Measurements from ENCODE around the gene CARS2.
"Not testable (repeated sequence)": the region's sequence is repeated elsewhere in the genome, so short reads cannot be mapped to it uniquely, and the experiment has no call there.

CARS2 gene

DNA sequence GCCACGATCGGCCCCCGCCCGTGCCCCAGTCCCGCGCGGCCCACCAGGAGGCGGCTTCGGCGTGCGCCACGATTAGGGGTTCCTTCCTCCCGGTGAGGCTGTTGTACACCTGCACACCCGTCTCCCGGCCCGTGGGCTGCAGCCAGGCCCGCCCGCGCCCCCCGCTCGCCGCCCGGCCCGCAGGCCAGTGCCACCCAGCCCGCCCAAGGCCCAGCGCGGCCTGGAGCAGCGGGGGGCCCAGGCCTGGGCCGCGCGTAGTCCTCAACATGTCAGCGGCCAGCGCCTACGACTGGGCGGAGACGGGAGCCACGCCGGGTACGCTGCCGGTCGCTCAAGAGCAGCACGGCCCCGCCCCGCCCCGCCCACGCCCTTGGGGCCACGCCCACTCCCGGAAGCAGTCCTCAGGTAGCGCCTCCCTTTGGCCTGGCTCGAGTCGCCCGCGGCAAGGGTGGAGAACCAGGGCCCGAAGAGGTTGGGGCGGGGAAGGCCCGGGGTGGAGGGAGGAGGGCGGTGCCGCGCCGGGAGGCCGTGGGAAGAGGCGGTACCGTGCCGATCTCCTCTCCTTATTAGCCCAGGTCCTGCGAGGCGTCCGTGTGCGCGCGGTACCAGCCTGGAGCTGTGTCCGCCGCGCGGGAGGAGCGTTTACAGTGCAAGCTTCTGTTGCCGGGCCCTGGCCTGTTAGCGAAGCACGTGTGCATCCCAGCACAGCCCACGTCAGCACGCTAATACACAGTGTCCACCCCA, at the start of gene CARS2:
TSS of gene CARS2 (minus strand) at position 291 of the 744 bp plus-strand sequence. CDS start at position 268, 23 bp downstream.
- DNase-seq (ENCODE audit: low read depth in 2 of 2, low spot score in 1 of 2): peak; percentile 80 to 86

DNA sequence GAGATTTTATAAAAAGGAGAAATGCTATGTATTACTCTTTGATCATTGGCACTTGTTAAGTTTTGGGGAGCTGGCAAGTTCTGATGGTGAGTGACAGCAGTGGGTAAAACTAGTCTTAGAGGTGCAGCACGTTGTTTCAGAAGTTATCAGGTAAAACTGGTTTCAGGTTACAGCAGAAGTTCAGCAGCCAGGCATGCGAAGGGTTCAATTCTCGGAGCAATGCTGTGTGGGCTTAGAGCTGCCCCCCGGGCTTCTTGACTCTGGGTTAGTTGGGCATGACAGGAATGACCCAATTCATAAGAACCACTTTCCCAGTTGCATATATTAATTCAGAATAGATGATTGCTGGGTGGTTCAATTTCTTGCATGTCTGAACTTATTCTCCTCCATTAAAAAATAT, 42.4 kb upstream of the CARS2 start:
- no peak for DNase-seq (ENCODE audit: low read depth in 2 of 2, low spot score in 1 of 2)

GRCh38 chr13:110746438-110746837, 40.5 kb upstream of the CARS2 start:
- DNase-seq (ENCODE audit: low read depth in 2 of 2, low spot score in 1 of 2): no peak

DNA sequence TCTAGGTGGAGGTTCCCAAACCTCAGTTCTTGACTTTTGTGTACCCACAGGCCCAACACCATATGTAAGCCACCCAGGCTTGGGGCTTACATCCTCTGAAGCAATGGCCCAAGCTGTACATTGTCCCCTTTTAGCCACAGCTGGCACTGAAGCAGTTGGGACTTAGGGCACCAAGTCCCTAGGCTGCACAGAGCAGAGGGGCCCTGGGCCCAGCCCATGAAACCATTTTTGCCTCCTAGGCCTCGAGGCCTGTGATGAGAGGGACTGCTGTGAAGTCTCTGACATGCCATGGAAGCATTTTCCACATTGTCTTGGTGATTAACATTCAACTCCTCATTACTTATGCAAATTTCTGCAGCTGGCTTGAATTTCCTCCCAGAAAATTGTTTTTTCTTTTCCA, 37.8 kb upstream of the CARS2 start:
- no peak for DNase-seq (ENCODE audit: low read depth in 2 of 2, low spot score in 1 of 2)

DNA sequence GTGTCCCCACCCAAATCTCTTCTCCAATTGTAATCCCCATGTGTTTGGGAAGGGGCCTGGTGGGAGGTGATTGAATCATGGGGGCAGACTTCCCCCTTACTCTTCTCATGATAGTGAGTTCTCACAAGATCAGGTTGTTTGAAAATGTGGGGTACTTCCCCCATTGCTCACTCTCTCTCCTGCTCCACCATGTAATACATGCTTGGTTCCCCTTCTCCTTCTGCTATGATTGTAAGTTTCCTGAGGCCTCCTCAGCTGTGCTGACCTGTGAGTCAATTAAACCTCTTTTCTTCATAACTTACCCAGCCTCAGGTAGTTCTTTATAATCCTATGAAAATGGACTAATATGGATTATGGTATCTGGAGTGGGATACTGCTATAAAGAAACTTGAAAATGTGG, 31.6 kb upstream of the CARS2 start:
- DNase-seq (ENCODE audit: low read depth in 2 of 2, low spot score in 1 of 2): no peak

DNA sequence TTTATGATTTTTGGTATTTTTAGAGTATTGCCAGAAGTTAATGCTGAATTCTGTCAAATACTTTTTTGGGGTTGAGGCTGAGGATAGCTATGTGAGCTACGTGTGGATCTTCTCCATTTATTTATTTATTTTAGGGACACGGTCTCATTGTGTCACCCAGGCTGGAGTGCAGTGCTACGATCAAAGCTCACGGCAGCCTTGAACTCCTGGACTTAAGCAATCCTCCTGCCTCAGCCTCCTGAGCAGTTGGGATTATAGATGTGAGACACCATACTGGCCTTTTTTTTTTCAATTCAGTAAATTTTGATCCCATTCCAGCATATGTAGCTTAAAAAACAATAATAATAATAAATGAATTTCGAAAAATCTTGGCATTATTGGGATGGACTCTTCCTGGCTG, 28.6 kb upstream of the CARS2 start:
- no peak for DNase-seq (ENCODE audit: low read depth in 2 of 2, low spot score in 1 of 2)

DNA sequence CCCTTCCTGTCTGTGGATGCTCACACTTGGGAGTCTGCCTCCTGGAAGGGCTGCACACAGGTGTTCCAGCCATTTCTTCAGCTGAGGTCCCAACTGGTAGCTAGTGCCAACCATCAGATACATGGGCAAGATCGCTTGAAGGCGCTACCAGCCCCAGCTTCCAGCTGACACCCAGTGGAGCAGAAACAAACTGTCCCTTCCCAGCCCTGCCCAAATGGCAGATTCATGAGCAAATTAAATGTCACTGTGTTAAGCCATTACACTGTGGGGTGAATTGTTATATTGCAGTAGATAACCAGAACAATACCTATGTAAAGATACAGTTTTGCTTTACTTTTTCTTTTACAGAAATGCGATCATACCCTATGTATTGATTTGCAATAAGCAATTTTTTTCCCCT, 25.2 kb upstream of the CARS2 start:
- DNase-seq (ENCODE audit: low read depth in 2 of 2, low spot score in 1 of 2): no peak

DNA sequence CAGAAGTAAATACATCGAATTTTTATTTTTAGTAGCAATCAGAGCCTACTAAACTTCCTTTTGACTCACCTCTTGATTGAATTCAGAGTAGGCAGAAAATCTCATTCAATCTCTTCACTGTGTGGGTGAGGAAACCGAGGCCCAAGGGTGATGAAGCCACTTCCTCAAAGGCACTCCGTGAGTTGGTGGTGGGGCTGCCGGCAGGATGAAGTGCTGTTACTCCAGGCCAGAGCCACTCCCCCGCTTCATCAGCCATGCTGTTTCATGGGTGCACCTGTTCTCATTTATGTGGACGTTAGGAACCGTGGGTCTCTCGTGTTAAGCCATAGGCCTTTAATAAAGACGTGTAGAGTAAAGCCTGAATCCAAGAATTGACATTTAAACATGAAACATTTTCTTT, 20.8 kb upstream of the CARS2 start:
- peak in 1 of 2 donors; percentile 29 for DNase-seq (ENCODE audit: low read depth in 2 of 2, low spot score in 1 of 2)

DNA sequence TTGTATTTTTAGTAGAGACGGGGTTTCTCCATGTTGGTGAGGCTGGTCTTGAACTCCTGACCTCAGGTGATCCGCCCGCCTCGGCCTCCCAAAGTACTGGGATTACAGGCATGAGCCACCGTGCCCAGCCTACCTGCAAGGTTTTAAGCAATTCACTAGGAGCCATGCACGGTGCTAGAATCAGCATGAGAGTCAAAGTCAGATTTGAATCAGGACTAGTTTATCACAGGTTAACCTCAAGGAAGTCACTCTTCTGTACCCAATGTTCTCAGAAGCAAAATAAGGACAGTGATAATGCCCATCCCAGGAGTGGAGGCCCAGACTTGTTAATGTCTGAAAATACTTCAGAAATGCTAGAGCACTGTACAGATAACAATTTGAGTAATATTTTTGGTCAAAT, 20.2 kb upstream of the CARS2 start:
- DNase-seq (ENCODE audit: low read depth in 2 of 2, low spot score in 1 of 2): not testable (repeated sequence)

GRCh38 chr13:110723598-110723997, 17.7 kb upstream of the CARS2 start:
- DNase-seq (ENCODE audit: low read depth in 2 of 2, low spot score in 1 of 2): no peak

DNA sequence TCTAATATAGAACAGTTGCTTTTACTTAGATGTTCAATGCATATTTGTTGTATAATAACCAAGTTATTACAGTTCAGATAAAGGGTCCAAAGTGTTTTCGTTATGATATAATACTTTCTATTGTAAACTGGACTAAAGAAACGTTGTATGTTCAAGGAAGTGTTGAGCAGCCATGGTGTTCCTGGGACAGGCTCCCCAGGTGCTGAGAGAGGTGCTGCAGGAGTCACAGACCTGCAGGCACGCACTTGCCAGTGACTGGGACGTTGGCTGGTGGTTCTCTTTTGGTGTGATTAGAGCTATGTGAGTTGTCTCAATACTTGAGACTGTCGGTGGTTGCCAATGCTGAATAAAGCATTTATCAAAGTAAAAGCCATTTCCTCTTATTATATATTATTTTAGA, 17.1 kb upstream of the CARS2 start:
- no peak for DNase-seq (ENCODE audit: low read depth in 2 of 2, low spot score in 1 of 2)

- DNase-seq (ENCODE audit: low read depth in 2 of 2, low spot score in 1 of 2): no peak
Observed at GRCh38 chr13:110719036-110719710, 13.3 kb upstream of the CARS2 start.

DNA sequence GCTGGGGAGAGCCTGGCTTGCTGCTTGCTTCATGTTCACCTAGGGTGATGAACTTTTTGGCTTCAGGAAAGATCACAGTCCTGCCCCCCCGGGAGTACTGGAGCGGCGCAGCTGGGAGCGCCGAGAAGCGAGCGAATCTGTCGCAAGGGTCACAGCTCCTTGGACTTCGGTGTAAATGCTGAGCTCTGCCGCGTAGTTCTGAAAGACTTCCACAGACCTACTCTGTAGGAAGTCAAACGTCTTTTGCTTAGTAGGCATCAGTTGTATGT, 10.3 kb upstream of the CARS2 start:
- DNase-seq (ENCODE audit: low read depth in 2 of 2, low spot score in 1 of 2): no peak

DNA sequence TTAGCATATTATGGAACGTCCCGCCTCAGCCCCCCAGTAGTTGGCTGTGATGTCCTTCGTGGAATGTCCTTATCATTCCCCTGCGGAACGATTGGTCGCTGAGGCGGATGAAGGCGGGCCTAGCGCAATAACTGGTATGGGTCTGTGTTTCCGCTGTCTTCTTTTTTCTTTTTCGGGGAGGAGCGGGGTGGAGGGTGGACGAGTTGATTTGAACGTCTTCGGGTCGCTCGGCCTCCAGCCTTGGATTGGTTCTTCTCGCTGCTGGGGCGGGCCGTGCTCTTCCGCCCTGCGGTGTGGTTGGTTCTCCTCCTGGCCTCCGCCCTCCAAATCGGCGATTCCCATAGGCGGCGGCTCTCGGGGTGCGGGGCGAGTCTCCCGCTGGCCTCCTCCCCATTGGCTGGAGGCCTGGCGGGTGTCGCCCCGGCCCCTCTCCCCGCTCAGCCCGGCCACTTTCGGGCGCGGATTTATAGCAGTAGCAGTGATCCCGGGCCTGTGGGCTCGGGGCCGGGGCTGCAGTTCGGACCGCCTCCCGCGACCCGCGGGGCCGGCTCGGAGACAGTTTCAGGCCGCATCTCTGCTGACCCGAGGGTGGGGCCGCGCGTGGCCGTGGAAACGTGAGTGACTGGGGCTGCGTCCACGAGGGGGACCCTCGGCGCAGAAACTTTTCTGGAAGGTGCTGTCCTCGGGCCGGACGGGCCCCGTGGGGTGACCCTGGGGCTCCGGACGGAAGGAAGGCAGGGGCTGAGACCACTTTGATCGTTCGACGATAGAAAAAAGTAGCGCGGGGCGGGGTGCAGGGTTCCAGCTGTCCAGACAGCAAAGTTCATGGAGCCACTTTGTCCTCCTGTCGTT, 9.7 kb upstream of the CARS2 start:
- DNase-seq (ENCODE audit: low read depth in 2 of 2, low spot score in 1 of 2): peak; percentile 84 to 92

DNA sequence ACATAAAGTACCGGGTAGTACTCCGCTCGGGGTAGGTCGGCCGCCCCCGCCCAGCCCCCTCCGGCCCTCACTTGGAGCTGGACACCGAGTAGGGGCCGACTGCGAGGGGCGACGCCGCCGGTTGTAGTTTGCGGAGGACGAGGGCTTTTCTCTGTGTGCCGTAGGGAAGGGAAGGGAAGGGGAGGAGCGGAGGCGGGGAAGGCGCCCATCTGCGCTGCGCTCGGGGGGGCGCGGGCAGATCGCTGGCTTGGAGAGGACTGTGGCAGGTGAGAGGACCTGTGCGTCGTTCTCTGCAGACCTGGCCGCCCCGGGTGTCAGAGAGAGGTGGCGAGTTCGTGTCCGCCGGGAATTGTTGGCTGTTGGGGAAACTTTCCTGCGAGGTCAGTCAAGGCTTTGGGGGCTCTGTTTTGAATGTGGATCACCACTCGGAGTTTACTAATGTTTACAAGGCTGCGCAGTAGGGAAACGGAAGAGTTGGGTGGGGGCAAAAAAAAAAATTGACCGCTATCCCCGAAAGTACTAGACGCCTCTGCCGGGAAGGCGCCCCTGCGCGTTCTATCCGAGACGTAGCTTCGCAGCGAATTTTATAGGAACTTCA, 9.0 kb upstream of the CARS2 start:
- peak in 1 of 2 donors; percentile 19 for DNase-seq (ENCODE audit: low read depth in 2 of 2, low spot score in 1 of 2)

- DNase-seq (ENCODE audit: low read depth in 2 of 2, low spot score in 1 of 2): peak; percentile 56 to 58
Observed at GRCh38 chr13:110713981-110714796, 8.3 kb upstream of the CARS2 start.

DNA sequence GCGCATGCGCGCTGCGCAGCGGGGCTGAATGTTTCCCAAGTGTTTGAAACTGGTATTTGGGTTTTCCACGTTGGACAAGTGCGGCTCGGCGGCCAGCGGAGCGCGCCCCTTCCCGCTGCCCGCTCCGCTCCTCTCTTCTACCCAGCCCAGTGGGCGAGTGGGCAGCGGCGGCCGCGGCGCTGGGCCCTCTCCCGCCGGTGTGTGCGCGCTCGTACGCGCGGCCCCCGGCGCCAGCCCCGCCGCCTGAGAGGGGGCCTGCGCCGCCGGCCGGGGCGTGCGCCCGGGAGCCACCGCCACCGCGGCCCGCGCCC, 7.7 kb upstream of the CARS2 start, which contains the start of gene ING1:
TSS of gene ING1 (plus strand) at position 59 of the 311 bp plus-strand sequence. CDS start 450 bp downstream, outside the sequence.
- DNase-seq (ENCODE audit: low read depth in 2 of 2, low spot score in 1 of 2): no peak

- DNase-seq (ENCODE audit: low read depth in 2 of 2, low spot score in 1 of 2): peak; percentile 97 to 99
Observed at GRCh38 chr13:110712849-110713641, 7.1 kb upstream of the CARS2 start.

GRCh38 chr13:110712081-110712848, 6.3 kb upstream of the CARS2 start:
- DNase-seq (ENCODE audit: low read depth in 2 of 2, low spot score in 1 of 2): peak; percentile 71 to 77

All from stimulated activated CD8-positive, alpha-beta memory T cell treated with anti-CD3 and anti-CD28 coated beads, Interleukin-4, amount 100 ng/mL, for 1 hour (primary cell).